Adrenal gland (tissue), 12 donors: ENCODE measurements around the gene RFX7. TPM values are rescaled to one million over a fixed set of nuclear protein-coding genes. Genes with fewer than 3 reads are reported as not detected.

ENCODE experiments used
- DNase-seq, 7 donors: peaks; one replicate each; pipeline ENCODE4 v3.0.0-alpha.2; 2019 to 2020
- H3K27ac ChIP-seq, 5 donors: fragments of 200-600 bp; sonication (generic) in 4 of 5; 1 replicate in 3 of 5; 2 replicates in 2 of 5; pipeline versions ENCODE4 v1.5.1 to v1.8.0; 2016 to 2020; ENCODE audit warnings: mild to moderate bottlenecking in 1 of 5
- H3K27me3 ChIP-seq: fragments of 200-600 bp; 2 replicates; pipeline ENCODE4 v1.8.0; 2021
- H3K36me3 ChIP-seq, 2 donors: fragments of 200-600 bp; replicated peaks in 1 of 2; 1 replicate in 1 of 2; 2 replicates in 1 of 2; pipeline versions ENCODE4 v1.5.1 to v1.8.0; 2018 to 2022
- H3K4me1 ChIP-seq, 2 donors: fragments of 200-600 bp; replicated peaks in 1 of 2; 1 replicate in 1 of 2; 2 replicates in 1 of 2; pipeline versions ENCODE4 v1.5.1 to v1.8.0; 2018 to 2021
- H3K4me3 ChIP-seq, 4 donors: fragments of 200-600 bp; sonication (generic) in 3 of 4; one replicate each; pipeline ENCODE4 v1.5.1; 2016 to 2018
- H3K9me3 ChIP-seq, 3 donors: fragments of 200-600 bp; sonication (generic) in 1 of 3; replicated peaks in 1 of 3; 1 replicate in 2 of 3; 2 replicates in 1 of 3; pipeline versions ENCODE4 v1.5.1 to v1.8.0; 2016 to 2021
- CTCF ChIP-seq, 6 experiments: fragments of 450-650 bp in 4 of 6; fragments of 200-600 bp in 2 of 6; sonication (generic) in 1 of 6; IDR thresholded peaks; 1 replicate in 5 of 6; 2 replicates in 1 of 6; pipeline versions ENCODE4 v1.5.1 to v1.8.0; 2016 to 2021; ENCODE audit warnings: antibody characterized with exemption in 6 of 6, mild to moderate bottlenecking in 2 of 6, moderate library complexity in 1 of 6
- POLR2A ChIP-seq, 2 donors: fragments of 450-650 bp; IDR thresholded peaks; one replicate each; pipeline ENCODE4 v1.6.1; 2017; ENCODE audit warnings: antibody characterized with exemption in 2 of 2, mild to moderate bottlenecking in 2 of 2, moderate library complexity in 1 of 2
- WGBS, 4 donors: extraction: QIAGEN DNeasy Blood & Tissue Kit in 2 of 4; methylation state at CpG; one replicate each; pipeline versions ENCODE4 v1.1.5 to v1.1.7; 2013 to 2017; 5-methylcytosine and 5-hydroxymethylcytosine counted together
- intact Hi-C, 2 donors: fragments of 100-400 bp; cut with DNase I; formaldehyde crosslinking; loops; one replicate each; pipeline versions ENCODE4 v1.14.1 to v1.15.0; 2022 to 2023
- polyA plus RNA-seq, 3 donors: library from polyadenylated mRNA; stranded (reverse); fragments of 200-250 nt in 2 of 3; fragments of 350-450 nt in 1 of 3; fragmentation: Illumina TruSeq in 1 of 3; extraction: RNeasy Lipid Tissue Mini Kit (QIAGEN cat#74804) in 1 of 3; gene quantifications; one replicate each; pipeline ENCODE4 v1.2.3, GENCODE V29; 2013 to 2014
- small RNA-seq, 2 donors: library from RNA; depleted of rRNA; stranded (forward); fragments of <200 nt; gene quantifications; one replicate each; pipeline ENCODE3, GENCODE V24; 2016
- total RNA-seq, 9 donors: library from RNA; depleted of rRNA in 4 of 9; stranded (reverse); fragments of >200 nt in 4 of 9; fragments of 120-200 nt in 1 of 9; fragmentation: NEBNext Ultra II Directional in 1 of 9; extraction: Animal tissue kit (Norgen Biotek cat#: 25700) in 1 of 9; gene quantifications; one replicate each; pipeline versions ENCODE4 v1.1.0 to v1.2.4, GENCODE V29; 2013 to 2023
- donor health status: healthy with polysubstance abuse.
- donor health status: Bipolar disorder and iron deficiency.
- donor health status: DM: yes; HTN: yes; CAD: no.
- donor health status: DM: no; HTN: no; CAD: no.
- donor health status: DM: no; HTN: no; CAD: no.
- donor health status: DM: yes; HTN: yes; CAD: no.

Gene RFX7
- total and polyA plus RNA-seq, 12 donors: 3.3 to 51.6 (median 15.9) TPM

DNA sequence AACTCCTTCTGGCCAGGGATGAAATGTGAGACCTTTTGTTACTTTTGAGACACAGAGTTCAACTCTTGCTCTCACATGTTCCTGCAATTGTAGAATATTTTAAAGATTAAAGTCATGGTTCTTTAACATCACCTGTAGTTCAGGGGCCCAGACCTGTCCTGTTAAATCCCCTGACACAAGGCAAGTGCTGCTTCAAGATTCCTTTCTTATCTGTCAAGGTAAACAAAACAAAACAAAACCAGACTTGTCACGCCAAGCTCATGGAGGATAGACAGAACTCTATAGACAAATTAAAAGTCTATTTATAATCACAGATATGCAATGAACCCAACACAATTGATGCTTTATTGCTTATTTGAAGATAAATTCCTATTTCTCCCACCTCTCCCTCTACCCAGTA is 201.6 kb downstream of the RFX7 start:
- Histone ChIP-seq H3K27ac (no peak overlapping the region), H3K4me1 (peaks cover 0 to 7% of the 10 kb centered on the region in 2 donors), H3K27me3 (no peaks in the 10 kb centered on the region), H3K4me3 (no peak overlapping the region), H3K36me3 (no peaks in the 10 kb centered on the region), H3K9me3 (no peaks in the 10 kb centered on the region)
- no peak for TF ChIP-seq CTCF (IDR thresholded peaks at IDR 0.05)
- no peak for TF ChIP-seq POLR2A (IDR thresholded peaks at IDR 0.05)
- WGBS, 4 donors: 58 to 90% (median 67%) methylated on average over 1 of the region's 1 CpG
- DNase-seq: no peak
- intact Hi-C loops: no loop called here

- H3K27me3 ChIP-seq: no peaks in the 10 kb centered on the region
- TF ChIP-seq CTCF (IDR thresholded peaks at IDR 0.05): no peak
- no peak for TF ChIP-seq POLR2A (IDR thresholded peaks at IDR 0.05)
- intact Hi-C loops: no loop called here
- no peaks in the 10 kb centered on the region for H3K9me3 ChIP-seq
- DNase-seq: peak; percentile 75 to 91 (median 86)
- peak overlapping the region in 3 of 5 donors; percentile 41 to 77 (median 60) for H3K27ac ChIP-seq
- 34 to 45% (median 36%) methylated on average over 8 of the region's 8 CpGs for WGBS, 4 donors
- H3K4me3 ChIP-seq: no peak overlapping the region
- H3K4me1 ChIP-seq: peaks cover 0 to 7% of the 10 kb centered on the region in 2 donors
- no peaks in the 10 kb centered on the region for H3K36me3 ChIP-seq
These were observed 203.3 kb downstream of the RFX7 start for GRCh38 chr15:56040081-56041035.

- Histone ChIP-seq H3K36me3 (no peaks in the 10 kb centered on the region), H3K4me1 (peaks cover 0 to 7% of the 10 kb centered on the region in 2 donors), H3K27ac (peak overlapping the region in 1 of 5 donors; percentile 77), H3K27me3 (no peaks in the 10 kb centered on the region), H3K9me3 (no peaks in the 10 kb centered on the region), H3K4me3 (no peak overlapping the region)
- 88 to 97% (median 91%) methylated on average over 4 of the region's 4 CpGs for WGBS, 4 donors
- DNase-seq: no peak
- TF ChIP-seq POLR2A (IDR thresholded peaks at IDR 0.05) (no peak), CTCF (IDR thresholded peaks at IDR 0.05) (no peak)
- intact Hi-C loops: no loop called here
These were observed 205.0 kb downstream of the RFX7 start for GRCh38 chr15:56038707-56039106.

DNA sequence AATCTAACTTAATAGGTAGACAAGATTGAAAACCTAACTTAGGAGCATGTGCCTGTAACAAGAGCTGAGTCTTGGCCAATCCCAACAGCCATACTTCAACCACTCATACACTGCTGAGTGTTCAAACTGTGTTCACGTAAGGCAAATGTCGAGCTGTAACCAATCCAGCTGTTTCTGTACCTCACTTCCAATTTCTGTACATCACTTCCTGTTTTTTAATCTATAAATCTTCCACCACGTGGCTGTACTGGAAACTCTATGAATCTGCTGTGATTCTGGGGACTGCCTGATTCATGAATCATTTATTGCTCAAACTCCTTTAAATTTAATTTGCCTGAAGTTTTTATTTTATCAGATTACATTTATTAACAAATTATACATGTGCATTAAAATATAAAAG is 205.7 kb downstream of the RFX7 start:
- 48 to 57% (median 53%) methylated on average over 3 of the region's 3 CpGs for WGBS, 4 donors
- Histone ChIP-seq H3K4me1 (peaks cover 0 to 7% of the 10 kb centered on the region in 2 donors), H3K9me3 (no peaks in the 10 kb centered on the region), H3K27ac (no peak overlapping the region), H3K4me3 (no peak overlapping the region), H3K36me3 (no peaks in the 10 kb centered on the region), H3K27me3 (no peaks in the 10 kb centered on the region)
- no peak for DNase-seq
- intact Hi-C loops: no loop called here
- TF ChIP-seq CTCF (IDR thresholded peaks at IDR 0.05) (no peak), POLR2A (IDR thresholded peaks at IDR 0.05) (no peak)

Small RNA genes lying within 50 kb of the gene (small RNA-seq; reads per million reads assigned to genes)
- 0 reads per million in 2 donors for gene CD24P2
- 0 reads per million in 2 donors for gene RNU6-1287P

Other genes starting within 250 kb of the RFX7 start
- gene TEX9, start 121.5 kb upstream of the RFX7 start, total RNA-seq: 10 to 100 TPM in 3 of 9 donors, 1 to 10 TPM in 6; 5.8 to 18.3 (median 8.9) TPM
- 10 to 100 TPM in 1 of 3 donors, 1 to 10 TPM in 2; 3.5 to 11.9 (median 3.9) TPM for gene TEX9, start 121.5 kb upstream of the RFX7 start, polyA plus RNA-seq
- gene MNS1, start 221.3 kb upstream of the RFX7 start, total RNA-seq: 1 to 10 TPM in 2 of 9 donors, under 1 TPM in 4, not detected in 3; 0.52 to 2.4 (median 0.66) TPM
- gene MNS1, start 221.3 kb upstream of the RFX7 start, polyA plus RNA-seq: 1 to 10 TPM; 1.0 to 2.1 (median 1.7) TPM